PC-9 (cell line): Measurements from ENCODE around the gene C7.

Source experiments
- EZH2 ChIP-seq: fragments of 200-600 bp; sonication (generic); IDR thresholded peaks from 2 replicates; pipeline ENCODE4 v1.8.0; 2017; ENCODE audit warnings: antibody characterized with exemption, low read depth
- TF ChIP-seq, protein P1 (sequence below): fragments of 200-600 bp; sonication (generic); conservative IDR thresholded peaks from 2 replicates; pipeline ENCODE4 v1.6.1; 2017; ENCODE audit warnings: mixed run types, antibody characterized with exemption, mild to moderate bottlenecking, moderate library complexity

DNA sequence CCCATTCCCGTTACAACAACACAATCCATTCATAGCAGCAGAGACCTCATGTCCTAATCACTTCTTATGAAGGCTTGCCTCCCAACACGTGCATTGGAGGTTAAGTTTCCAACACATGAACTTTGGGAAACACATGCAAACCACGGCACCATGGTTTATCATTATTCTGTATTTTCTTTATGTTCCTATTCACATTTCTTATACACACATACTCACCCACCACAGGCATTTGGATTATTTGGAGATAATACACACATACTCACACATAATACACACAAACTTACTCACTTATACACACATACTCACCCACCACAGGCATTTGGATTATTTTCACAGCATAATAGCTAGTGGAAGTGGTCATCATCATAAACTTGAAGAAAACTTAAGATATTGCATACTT, 75.6 kb downstream of the C7 start:
- TF ChIP-seq, protein P1, sequence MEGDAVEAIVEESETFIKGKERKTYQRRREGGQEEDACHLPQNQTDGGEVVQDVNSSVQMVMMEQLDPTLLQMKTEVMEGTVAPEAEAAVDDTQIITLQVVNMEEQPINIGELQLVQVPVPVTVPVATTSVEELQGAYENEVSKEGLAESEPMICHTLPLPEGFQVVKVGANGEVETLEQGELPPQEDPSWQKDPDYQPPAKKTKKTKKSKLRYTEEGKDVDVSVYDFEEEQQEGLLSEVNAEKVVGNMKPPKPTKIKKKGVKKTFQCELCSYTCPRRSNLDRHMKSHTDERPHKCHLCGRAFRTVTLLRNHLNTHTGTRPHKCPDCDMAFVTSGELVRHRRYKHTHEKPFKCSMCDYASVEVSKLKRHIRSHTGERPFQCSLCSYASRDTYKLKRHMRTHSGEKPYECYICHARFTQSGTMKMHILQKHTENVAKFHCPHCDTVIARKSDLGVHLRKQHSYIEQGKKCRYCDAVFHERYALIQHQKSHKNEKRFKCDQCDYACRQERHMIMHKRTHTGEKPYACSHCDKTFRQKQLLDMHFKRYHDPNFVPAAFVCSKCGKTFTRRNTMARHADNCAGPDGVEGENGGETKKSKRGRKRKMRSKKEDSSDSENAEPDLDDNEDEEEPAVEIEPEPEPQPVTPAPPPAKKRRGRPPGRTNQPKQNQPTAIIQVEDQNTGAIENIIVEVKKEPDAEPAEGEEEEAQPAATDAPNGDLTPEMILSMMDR = no peak
- no peak for TF ChIP-seq EZH2
